Measurements from ENCODE around the gene ATP13A2.

Gene ATP13A2

DNA sequence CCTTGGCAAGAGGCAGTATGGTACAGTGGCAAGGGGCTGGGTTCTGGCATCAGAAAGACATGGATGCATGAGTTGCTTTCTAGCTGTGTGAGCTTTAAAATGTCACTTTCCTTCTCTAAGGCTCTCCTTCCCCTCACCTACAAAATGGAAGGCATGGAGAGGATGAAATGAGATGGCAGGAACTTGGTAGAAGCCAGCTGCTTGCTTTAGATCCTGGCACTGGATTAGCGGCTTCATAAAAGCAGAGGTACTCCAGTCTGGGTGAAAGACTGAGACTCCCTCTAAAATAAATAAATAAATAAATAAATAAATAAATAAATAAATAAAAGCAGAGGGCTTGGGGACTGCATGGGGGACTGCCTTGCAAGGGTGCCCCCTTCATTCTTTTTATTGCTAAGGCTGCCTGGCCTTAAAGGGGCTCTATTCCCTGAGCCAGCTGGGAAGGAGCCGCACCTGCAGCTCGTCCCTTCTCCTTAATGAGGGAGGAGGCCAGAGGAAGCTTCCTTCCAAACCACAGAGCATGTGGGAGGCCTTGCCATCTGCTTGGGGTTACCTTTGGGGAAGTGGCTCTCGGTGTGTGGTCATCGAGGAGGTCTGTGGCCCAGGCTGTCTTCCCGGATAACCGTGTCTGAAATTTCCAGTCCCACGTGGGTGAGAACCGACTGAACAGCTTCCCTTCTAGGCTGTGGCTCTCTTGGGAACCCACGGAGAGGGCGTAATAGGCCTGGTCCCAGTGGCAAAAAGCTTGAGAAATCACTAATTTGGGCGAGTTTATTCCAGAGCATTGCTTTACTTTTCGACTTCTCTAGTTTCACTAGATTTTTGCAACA lies 2.0 kb upstream of the ATP13A2 start:
- no peak for DNase-seq (ENCODE audit: low read depth)
- H3K4me3 ChIP-seq (ENCODE audit: low read length): no peak overlapping the region
- TF ChIP-seq, protein P1, sequence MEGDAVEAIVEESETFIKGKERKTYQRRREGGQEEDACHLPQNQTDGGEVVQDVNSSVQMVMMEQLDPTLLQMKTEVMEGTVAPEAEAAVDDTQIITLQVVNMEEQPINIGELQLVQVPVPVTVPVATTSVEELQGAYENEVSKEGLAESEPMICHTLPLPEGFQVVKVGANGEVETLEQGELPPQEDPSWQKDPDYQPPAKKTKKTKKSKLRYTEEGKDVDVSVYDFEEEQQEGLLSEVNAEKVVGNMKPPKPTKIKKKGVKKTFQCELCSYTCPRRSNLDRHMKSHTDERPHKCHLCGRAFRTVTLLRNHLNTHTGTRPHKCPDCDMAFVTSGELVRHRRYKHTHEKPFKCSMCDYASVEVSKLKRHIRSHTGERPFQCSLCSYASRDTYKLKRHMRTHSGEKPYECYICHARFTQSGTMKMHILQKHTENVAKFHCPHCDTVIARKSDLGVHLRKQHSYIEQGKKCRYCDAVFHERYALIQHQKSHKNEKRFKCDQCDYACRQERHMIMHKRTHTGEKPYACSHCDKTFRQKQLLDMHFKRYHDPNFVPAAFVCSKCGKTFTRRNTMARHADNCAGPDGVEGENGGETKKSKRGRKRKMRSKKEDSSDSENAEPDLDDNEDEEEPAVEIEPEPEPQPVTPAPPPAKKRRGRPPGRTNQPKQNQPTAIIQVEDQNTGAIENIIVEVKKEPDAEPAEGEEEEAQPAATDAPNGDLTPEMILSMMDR (IDR thresholded peaks at IDR 0.05; ENCODE audit: insufficient read depth, low read depth, low read length, missing control alignments): no peak

DNA sequence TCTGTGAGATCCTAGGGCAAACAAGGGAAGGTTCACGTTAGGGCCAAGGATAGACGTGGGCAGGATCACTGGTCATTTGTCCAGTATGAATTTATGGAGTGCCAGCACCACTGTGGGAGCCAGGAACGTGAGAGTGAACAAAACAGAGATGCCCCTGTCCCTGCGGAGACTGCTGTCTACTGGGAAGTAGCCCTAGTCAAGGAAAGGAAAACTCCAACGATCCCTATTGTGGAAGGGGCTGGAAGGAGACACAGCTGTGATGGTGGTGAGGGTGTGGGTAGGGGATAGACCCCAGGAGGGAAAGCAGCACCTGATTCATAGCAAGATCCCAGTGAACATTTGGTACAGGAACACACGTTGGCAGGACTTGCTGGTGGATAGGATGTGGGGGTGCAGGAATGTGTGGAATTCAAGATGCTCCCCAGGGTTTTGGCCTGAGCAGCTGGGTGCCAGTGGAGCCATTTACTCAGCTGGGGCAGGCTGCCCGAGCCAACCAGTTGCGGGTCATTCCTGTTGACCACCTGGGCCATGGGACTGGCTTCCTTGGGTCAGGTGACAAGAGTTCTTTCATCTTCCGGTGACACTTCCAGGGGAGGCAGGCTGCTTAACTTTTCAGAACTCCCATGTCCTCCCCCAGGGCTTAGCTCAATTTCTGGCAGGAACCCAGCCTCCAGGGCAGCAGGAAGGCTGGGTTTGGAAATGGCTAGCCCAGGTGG lies 1.2 kb upstream of the ATP13A2 start:
- no peak for DNase-seq (ENCODE audit: low read depth)
- TF ChIP-seq, protein P1 (IDR thresholded peaks at IDR 0.05; ENCODE audit: insufficient read depth, low read depth, low read length, missing control alignments): no peak
- no peak overlapping the region for H3K4me3 ChIP-seq (ENCODE audit: low read length)

DNA sequence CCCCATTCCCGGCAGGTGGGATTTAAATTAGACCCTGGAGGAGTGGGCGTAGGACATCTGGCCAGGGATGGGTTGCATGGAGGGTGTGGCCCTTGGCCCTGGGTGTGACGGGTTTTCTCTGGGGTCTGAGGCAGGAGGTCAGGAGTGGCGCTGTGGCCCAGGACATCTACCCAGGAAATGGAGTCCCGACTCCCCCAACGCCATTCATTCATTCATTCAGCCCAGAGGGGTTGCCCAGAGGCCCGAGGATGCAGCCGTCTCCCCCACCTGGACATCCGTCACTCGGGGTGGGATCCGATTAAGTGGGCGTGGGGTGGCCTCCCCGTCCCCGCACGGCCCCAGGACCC lies 663 bp downstream of the ATP13A2 start:
- H3K4me3 ChIP-seq (ENCODE audit: low read length): peak overlapping the region; percentile 64
- TF ChIP-seq, protein P1 (IDR thresholded peaks at IDR 0.05; ENCODE audit: insufficient read depth, low read depth, low read length, missing control alignments): no peak
- no peak for DNase-seq (ENCODE audit: low read depth)

DNA sequence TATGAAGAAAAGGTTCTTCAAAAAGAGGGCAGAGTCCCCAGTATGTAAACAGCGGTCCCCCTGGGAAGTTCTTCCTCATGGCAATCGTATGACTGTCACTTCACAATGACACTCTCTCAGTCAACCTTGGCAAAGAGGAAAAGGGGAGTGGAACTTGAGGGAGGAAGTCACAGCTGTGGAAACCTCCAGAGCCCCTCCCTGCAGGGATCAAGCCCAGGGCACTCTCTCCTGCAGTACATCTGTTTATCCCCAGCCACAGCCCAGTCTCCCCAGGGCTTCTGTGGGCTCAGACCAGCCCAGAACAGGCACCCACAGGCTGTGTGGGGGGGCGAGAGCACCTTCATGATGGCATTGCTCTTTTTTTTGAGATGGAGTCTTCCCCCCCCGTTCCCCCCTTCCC lies 2.0 kb downstream of the ATP13A2 start:
- H3K4me3 ChIP-seq (ENCODE audit: low read length): no peak overlapping the region
- DNase-seq (ENCODE audit: low read depth): no peak
- TF ChIP-seq, protein P1 (IDR thresholded peaks at IDR 0.05; ENCODE audit: insufficient read depth, low read depth, low read length, missing control alignments): no peak

DNA sequence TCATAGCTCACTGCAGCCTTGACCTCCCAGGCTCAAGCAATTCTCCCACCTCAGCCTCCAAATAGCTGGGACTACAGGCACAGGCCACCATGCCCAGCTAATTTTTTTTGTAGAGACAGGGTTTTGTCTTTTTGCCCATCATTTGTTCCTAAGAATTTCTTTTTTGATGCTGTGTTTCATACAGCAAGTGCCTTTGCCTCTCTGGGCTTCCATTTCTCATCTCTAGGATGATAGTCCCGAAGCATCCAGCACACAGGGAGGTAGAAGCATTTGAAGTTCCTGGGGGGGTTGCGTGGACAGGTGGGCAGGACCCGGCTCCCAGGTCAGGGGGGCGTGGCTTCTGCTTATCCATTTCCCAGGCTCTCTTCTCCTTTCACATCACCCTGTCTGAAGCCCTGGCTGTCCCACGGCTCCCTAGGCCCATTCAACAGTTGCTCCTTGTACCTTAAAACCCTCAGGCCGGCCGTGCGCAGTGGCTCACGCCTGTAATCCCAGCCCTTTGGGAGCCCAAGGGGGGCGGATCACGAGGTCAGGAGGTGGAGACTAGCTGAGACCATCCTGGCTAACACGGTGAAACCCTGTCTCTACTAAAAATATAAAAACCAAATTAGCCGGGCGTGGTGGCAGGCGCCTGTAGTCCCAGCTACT lies 3.4 kb downstream of the ATP13A2 start:
- DNase-seq (ENCODE audit: low read depth): no peak
- TF ChIP-seq, protein P1 (IDR thresholded peaks at IDR 0.05; ENCODE audit: insufficient read depth, low read depth, low read length, missing control alignments): no peak
- H3K4me3 ChIP-seq (ENCODE audit: low read length): no peak overlapping the region

DNA sequence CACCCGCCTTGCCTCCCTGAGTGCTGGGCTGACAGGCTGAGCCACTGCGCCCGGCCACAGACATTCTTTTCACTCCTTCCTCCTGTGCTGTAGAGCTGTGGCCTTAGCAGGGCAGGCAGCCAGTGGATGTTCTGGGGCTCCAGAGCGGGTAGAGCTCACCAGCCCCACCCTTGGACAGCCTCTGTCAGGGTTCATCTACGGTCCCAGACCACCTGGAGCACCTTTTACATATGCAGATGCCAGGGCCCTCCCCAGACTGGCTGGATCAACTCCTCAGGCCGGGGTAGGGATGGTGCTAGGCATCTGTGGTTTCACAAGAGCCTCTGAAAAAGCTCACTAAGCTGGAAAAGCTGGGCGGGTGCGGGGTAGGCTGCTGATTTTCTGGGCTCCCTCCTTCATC lies 4.6 kb downstream of the ATP13A2 start:
- TF ChIP-seq, protein P1 (IDR thresholded peaks at IDR 0.05; ENCODE audit: insufficient read depth, low read depth, low read length, missing control alignments): no peak
- no peak overlapping the region for H3K4me3 ChIP-seq (ENCODE audit: low read length)
- DNase-seq (ENCODE audit: low read depth): no peak

All from epithelial cell of esophagus (primary cell).